BLaER1 treated with 17β-estradiol and CSF1 and Interleukin-3, amounts not matched to agents 10 nM and 100 nM (cell line): ENCODE data around the gene TUBB4A.
"Not testable (repeated sequence)": the region's sequence is repeated elsewhere in the genome, so short reads cannot be mapped to it uniquely, and the experiment has no call there.

Experiments
- H3K27ac ChIP-seq, 11 experiments: shearing (Covaris generic); formaldehyde crosslinking; 2 replicates each; pipeline ENCODE4 v1.8.1; 2022
- H3K27me3 ChIP-seq, 11 experiments: shearing (Covaris generic); formaldehyde crosslinking; 2 replicates each; pipeline ENCODE4 v1.8.1; 2022
- H3K36me3 ChIP-seq, 11 experiments: shearing (Covaris generic); formaldehyde crosslinking; 2 replicates each; pipeline ENCODE4 v1.8.1; 2022
- H3K4me1 ChIP-seq, 10 experiments: shearing (Covaris generic); formaldehyde crosslinking; 2 replicates each; pipeline ENCODE4 v1.8.1; 2022
- H3K4me2 ChIP-seq, 11 experiments: shearing (Covaris generic); formaldehyde crosslinking; 2 replicates each; pipeline ENCODE4 v1.8.1; 2022
- H3K4me3 ChIP-seq, 10 experiments: shearing (Covaris generic); formaldehyde crosslinking; 2 replicates each; pipeline ENCODE4 v1.8.1; 2022
- H3K9ac ChIP-seq, 11 experiments: shearing (Covaris generic); formaldehyde crosslinking; 2 replicates each; pipeline ENCODE4 v1.8.1; 2022
- H3K9me3 ChIP-seq, 11 experiments: shearing (Covaris generic); formaldehyde crosslinking; replicated peaks in 1 of 11; 2 replicates each; pipeline ENCODE4 v1.8.1; 2022
- H4K20me1 ChIP-seq, 11 experiments: shearing (Covaris generic); formaldehyde crosslinking; 2 replicates each; pipeline ENCODE4 v1.8.1; 2022
- Cebpa-rat ChIP-seq, 11 experiments: shearing (Covaris generic); IDR thresholded peaks; 2 replicates each; pipeline ENCODE4 v1.8.1; 2022

TUBB4A gene

DNA sequence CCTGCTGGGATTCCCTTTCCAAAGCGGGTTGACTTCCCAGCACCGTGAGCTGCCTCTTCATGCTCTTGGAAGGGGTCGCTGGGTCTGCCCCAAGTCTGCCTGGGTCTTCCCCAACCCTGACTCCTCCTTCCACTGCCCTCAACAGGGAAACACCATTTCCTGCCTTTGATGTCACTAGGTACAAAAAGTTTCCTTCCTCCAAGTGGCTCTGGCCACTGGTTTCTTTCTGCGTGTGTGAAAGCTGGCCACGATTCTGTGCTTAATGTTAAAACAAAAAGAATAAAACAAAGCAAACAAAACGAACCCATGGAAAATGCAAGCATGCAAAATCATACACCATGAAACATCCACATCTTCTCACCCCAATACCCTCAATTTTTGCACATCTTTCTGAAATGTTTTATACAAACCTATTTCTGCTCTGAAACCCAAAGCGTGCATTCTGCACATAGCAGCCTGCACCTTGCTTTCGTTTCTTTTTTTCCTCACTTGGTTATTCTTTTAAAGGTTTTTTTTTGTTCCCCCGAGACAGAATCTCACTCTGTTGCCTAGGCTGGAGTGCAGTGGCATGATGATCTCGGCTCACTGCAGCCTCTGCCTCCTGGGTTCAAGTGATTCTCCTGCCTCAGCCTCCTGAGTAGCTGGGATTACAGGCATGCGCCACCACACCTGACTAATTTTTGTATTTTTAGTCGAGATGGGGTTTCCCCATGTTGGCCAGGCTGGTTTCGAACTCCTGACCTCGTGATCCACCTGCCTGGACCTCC, 16.2 kb upstream of the TUBB4A start:
- peak overlapping the region in 1 of 11 experiments; percentile 14; a peak in 1 of 22 replicates for H3K27ac ChIP-seq
- H3K4me3 ChIP-seq: no peak overlapping the region
- no peaks in the 10 kb centered on the region for H3K27me3 ChIP-seq
- H3K9me3 ChIP-seq: no peaks in the 10 kb centered on the region
- H3K4me1 ChIP-seq: peaks cover 32 to 63% (median 54%) of the 10 kb centered on the region in 10 experiments
- H3K9ac ChIP-seq: peak overlapping the region in 6 of 11 experiments; percentile 1 to 34 (median 14); a peak in 5 of 22 replicates
- peak overlapping the region; percentile 83 to 100 (median 94) for H3K4me2 ChIP-seq
- H3K36me3 ChIP-seq: no peaks in the 10 kb centered on the region
- H4K20me1 ChIP-seq: no peaks in the 10 kb centered on the region
- no peak for TF ChIP-seq Cebpa-rat (IDR thresholded peaks at IDR 0.05)

DNA sequence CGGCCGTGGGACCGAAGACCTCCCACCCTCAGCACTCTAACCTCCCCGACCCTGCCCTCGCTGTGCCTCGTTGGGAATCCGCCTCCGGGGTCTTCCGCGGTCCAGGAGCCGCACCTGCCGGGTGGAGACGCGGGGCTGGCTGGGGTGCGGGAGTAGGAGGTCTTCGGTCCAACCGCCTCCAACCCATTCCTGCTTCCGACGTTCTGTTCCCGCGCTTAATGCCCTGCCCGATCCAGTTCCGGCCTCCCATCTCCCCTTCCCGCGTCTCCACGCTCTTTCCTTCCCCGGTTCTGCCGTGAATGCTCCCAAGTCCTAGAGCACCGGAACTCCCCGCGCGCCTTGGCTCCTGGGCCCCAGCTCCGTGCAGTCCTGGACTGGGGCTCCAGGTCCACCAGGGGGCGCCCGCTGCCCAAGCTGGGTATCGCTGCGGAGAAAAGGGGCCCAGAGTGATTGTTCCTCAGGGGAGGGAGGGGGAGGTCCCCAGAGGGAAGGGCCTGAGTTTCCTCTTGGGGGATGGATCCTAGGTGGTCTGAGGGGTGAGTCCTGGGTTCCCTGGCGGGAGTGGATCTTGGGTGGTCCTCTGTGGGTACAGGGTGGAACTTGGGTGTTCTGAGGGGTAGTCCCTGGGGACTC, 14.7 kb upstream of the TUBB4A start:
- TF ChIP-seq Cebpa-rat (IDR thresholded peaks at IDR 0.05): no peak
- no peaks in the 10 kb centered on the region for H3K27me3 ChIP-seq
- peak overlapping the region; percentile 72 to 87 (median 78) for H3K9ac ChIP-seq
- H3K9me3 ChIP-seq: no peaks in the 10 kb centered on the region
- H3K4me3 ChIP-seq: peak overlapping the region; percentile 67 to 87 (median 78)
- peak overlapping the region; percentile 83 to 100 (median 94) for H3K4me2 ChIP-seq
- H3K27ac ChIP-seq: peak overlapping the region; percentile 42 to 81 (median 79); a peak in 21 of 22 replicates
- no peaks in the 10 kb centered on the region for H4K20me1 ChIP-seq
- peaks cover 22 to 50% (median 42%) of the 10 kb centered on the region in 10 experiments for H3K4me1 ChIP-seq
- no peaks in the 10 kb centered on the region for H3K36me3 ChIP-seq

DNA sequence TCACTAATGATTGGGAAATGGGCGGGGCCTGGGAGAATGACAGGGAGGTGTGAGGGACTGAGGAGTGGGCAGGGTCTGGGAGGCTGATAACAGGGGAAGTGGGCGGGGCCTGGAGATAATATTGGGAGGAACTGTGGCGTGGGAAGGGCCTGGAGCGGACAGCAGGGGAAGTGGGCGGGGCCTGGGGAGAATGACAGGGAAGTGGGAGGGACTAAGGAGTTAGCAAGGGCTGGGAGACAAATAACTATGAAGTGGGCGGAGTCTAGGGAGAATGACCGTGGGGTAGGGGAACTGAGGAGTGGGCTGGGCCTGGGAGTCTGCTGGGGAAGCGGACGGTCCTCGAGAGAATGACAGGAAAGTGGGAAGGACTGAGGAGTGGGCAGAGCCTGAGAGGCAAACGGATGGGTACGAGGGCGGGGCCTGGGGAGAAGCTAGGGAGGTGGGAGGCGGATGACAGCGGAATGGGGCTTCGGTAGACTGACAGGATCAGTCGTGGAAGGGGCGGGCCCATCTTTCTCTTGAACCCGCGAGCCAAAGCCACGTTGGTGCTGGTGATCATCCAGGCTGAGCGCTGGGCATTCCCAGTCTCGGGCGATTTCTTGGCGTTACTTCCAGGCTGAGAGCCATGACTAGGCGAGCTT, 14.0 kb upstream of the TUBB4A start:
- Histone ChIP-seq H3K36me3 (no peaks in the 10 kb centered on the region), H3K27ac (peak overlapping the region; percentile 42 to 81 (median 79); a peak in 21 of 22 replicates), H3K4me3 (peak overlapping the region; percentile 67 to 87 (median 78)), H3K9ac (peak overlapping the region; percentile 72 to 87 (median 78)), H3K9me3 (no peaks in the 10 kb centered on the region), H4K20me1 (no peaks in the 10 kb centered on the region), H3K4me1 (peaks cover 21 to 44% (median 39%) of the 10 kb centered on the region in 10 experiments), H3K4me2 (peak overlapping the region; percentile 83 to 100 (median 94)), H3K27me3 (no peaks in the 10 kb centered on the region)
- TF ChIP-seq Cebpa-rat (IDR thresholded peaks at IDR 0.05): no peak

DNA sequence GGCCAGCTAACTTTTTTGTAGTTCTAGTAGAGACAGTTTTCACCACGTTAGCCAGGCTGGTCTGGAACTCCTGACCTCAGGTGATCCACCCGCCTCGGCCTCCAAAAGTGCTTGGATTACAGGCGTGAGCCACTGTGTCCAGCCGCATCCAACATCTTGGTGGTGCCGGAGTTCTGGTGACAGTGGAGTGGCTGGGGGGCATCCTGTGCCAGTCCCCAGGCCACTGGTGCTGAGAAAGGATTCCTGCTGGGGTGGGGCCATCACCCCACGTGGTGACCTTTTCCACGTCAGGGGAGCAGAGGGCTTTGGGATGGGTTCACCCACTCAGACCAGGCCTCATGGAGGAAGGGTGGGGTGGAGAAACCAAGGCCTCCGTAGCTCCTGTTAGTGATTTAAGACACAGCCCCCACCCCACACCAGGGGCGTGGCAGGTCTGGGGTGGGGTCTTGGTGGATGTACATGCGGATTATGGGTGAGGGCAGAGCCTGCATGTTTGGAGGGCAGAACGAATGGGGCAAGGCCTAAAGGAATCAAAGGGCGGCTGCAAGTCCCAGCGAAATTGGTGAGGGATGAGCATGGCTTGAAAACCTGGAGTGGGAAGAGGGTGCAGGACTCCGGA, 12.9 kb upstream of the TUBB4A start:
- Histone ChIP-seq H3K4me3 (no peak overlapping the region), H3K9ac (no peak overlapping the region)

DNA sequence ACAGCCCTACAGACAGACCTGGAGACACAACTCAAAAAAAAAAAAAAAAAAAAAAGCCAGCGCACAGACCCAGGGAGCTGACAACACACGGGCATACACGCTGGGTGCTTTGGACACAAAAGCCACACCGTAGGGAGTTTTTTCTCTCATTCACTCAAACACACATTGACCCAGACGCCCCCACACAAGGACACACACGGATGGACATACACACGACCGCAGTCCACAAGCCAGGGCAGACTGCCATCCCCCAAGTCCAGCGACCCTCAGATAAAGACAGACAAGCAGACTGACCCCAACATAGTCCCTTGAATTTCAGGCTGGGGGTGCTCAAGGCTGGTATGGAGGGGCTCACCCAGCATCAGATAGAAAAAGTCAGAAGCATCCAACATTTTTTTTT, 12.0 kb upstream of the TUBB4A start:
- Histone ChIP-seq H4K20me1 (no peaks in the 10 kb centered on the region), H3K4me1 (peaks cover 21 to 35% (median 26%) of the 10 kb centered on the region in 10 experiments), H3K9ac (peak overlapping the region in 2 of 11 experiments; percentile 5 to 15; a peak in 1 of 22 replicates), H3K9me3 (no peaks in the 10 kb centered on the region), H3K36me3 (no peaks in the 10 kb centered on the region), H3K4me2 (no peak overlapping the region), H3K4me3 (no peak overlapping the region), H3K27me3 (no peaks in the 10 kb centered on the region), H3K27ac (no peak overlapping the region)
- TF ChIP-seq Cebpa-rat (IDR thresholded peaks at IDR 0.05): no peak

More for the DNA sequence above, 12.9 kb upstream of the TUBB4A start:
- Histone ChIP-seq H3K4me1 (peaks cover 21 to 40% (median 32%) of the 10 kb centered on the region in 10 experiments), H3K36me3 (no peaks in the 10 kb centered on the region), H3K9me3 (no peaks in the 10 kb centered on the region), H3K27ac (no peak overlapping the region), H3K4me2 (no peak overlapping the region), H4K20me1 (no peaks in the 10 kb centered on the region), H3K27me3 (no peaks in the 10 kb centered on the region)
- TF ChIP-seq Cebpa-rat (IDR thresholded peaks at IDR 0.05): no peak

DNA sequence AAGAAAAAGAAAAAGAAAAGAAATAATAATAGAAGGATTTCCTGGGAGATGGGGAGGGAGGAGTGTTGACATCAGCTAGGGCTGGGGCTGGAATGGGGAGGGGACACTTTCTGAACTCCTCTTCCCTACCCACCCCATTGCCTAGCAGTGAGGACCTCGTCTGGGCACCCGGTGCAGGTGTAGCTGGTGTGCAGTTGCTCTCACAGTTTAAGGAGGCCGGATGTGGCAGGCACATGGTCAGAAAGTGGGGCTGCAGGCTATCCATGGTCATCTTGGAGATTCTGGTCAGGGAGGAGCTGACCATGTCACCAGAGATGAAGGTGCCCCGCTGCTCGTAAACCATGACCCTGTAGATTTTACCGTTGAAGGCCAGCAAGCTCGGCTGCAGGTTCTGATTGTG, 8.5 kb upstream of the TUBB4A start:
- no peak overlapping the region for H3K9ac ChIP-seq
- no peak overlapping the region for H3K27ac ChIP-seq

DNA sequence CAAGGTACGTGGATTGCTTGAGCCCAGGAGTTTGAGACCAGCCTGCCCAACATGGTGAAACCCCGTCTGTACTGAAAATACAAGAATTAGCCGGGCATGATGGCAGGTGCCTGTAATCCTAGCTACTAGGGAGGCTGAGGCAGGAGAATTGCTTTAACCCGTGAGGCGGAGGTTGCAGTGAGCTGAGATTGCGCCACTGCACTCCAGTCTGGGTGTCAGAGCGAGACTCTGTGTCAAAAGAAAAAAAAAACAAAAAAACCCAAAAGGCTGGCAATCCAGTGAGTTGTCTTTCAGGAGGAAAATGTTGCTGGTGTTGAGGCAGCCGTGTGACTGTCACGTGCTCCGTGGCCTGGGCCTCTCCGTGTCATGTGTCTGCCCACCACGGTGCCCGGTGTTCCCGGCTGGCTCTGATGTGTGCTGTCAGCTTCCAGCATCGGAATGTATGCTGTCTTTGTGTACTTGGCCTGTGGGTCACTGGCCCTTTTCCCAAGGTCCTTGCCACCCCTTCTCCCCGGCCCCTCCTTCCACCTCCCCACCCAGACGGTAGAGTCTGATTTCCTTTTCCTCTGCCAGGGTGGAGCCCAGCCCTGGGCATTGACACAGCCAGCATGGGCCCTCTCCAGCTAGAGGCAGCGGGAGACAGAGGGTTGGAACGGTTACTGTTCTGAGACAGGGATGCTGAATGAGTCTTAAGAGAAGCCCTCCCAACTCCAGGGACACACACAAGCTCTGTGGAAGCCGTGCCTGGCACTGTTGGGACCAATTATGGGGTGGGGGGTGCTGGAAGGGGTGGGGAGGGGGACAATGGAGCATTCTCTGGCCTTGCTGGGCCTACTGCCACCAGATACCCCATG, 7.2 kb upstream of the TUBB4A start:
- H3K4me1 ChIP-seq: peaks cover 0 to 14% (median 5%) of the 10 kb centered on the region in 10 experiments; a peak in 15 of 20 replicates
- H3K27ac ChIP-seq: no peak overlapping the region
- no peaks in the 10 kb centered on the region for H3K27me3 ChIP-seq
- TF ChIP-seq Cebpa-rat (IDR thresholded peaks at IDR 0.05): no peak; a peak in 1 of 22 replicates
- 0 out of 22 replicates have a peak overlapping the region, but pooled peaks of 1 of the 11 experiments have one; percentile 5 for H3K9ac ChIP-seq
- no peaks in the 10 kb centered on the region for H3K9me3 ChIP-seq
- H3K4me2 ChIP-seq: peak overlapping the region in 2 of 11 experiments; percentile 31 to 33; a peak in 3 of 22 replicates
- H4K20me1 ChIP-seq: no peaks in the 10 kb centered on the region
- no peak overlapping the region for H3K4me3 ChIP-seq
- H3K36me3 ChIP-seq: no peaks in the 10 kb centered on the region

More for the DNA sequence above, 8.5 kb upstream of the TUBB4A start:
- Histone ChIP-seq H3K4me3 (no peak overlapping the region), H4K20me1 (no peaks in the 10 kb centered on the region), H3K4me2 (no peak overlapping the region), H3K4me1 (peaks cover 0 to 11% (median 2%) of the 10 kb centered on the region in 10 experiments; a peak in 5 of 20 replicates), H3K27me3 (no peaks in the 10 kb centered on the region), H3K9me3 (no peaks in the 10 kb centered on the region), H3K36me3 (no peaks in the 10 kb centered on the region)
- no peak for TF ChIP-seq Cebpa-rat (IDR thresholded peaks at IDR 0.05)

DNA sequence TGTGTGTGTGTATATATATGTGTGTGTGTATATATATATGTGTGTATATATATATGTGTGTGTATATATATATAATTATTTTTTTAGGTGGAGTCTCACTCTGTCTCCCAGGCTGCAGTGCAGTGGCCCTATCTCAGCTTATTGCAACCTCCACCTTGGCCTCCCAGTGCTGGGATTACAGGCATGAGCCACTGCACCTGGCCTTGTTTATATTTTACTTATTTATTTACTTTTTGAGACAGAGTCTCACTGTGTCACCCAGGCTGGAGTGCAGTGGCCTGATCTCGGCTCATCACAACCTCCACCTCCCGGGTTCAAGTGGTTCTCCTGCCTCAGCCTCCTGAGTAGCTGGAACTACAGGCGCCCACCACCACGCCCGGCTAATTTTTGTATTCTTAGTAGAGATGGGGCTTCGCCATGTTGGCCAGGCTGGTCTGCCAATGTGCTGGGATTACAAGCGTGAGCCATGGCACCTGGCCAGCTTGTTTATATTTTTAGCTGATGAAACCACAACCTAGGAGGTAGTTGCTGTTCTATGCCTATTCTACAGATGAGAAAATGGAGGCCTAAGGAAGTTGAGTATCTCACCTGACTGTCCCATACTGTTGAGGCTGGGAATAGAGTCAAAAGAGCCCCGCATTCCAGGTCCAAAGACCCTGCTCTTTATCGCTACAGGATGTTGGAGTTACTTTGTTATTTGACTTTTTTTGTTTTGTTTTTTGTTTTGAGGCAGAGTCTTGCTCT, 6.1 kb upstream of the TUBB4A start:
- H3K27ac ChIP-seq, H3K27me3 ChIP-seq, H3K36me3 ChIP-seq, H3K9me3 ChIP-seq, H3K4me3 ChIP-seq, H3K9ac ChIP-seq, H4K20me1 ChIP-seq, H3K4me2 ChIP-seq: not testable (repeated sequence)
- H3K4me1 ChIP-seq: peaks cover 9 to 21% (median 15%) of the 10 kb centered on the region in 10 experiments
